Measurements from ENCODE around the gene GBF1. TPM values are rescaled to one million over a fixed set of nuclear protein-coding genes. Genes with fewer than 3 reads are reported as not detected.

Gene GBF1
- total RNA-seq, 1 experiment from 2014 or later = 23.7 TPM

DNA sequence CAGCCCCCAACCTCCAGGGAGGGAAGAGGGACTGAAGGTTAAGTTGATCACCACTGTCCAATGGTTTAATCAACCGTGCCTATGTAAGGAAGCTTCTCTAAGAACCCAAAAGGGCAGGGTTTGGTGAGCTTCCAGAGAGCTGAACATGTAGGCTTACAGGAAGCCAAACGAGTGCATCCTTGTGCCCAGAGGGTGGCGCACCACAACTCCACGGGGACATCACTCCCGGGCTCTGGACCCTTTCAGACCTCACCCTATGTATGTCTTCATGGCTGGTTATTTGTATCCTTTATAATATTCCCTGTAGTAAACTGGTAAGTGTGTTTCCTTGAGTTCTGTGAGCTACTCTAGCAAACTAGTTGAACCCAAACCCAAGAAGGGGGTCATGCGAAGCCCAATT lies 138.7 kb downstream of the GBF1 start:
- H3K27me3 ChIP-seq (ENCODE audit: insufficient read depth, low read length) = no peaks in the 10 kb centered on the region
- no peak overlapping the region for H3K18ac ChIP-seq (ENCODE audit: insufficient read length, low read depth, low read length)
- no peaks in the 10 kb centered on the region for H4K20me1 ChIP-seq (ENCODE audit: control insufficient read depth, insufficient read depth, insufficient read length)
- H4K8ac ChIP-seq (replicated peaks; ENCODE audit: insufficient read length, low read depth, low read length) = no peak overlapping the region
- no peak overlapping the region for H4K91ac ChIP-seq (ENCODE audit: insufficient read length, low read depth, low read length)
- no peak overlapping the region for H2AK5ac ChIP-seq (ENCODE audit: insufficient read length, low read length)
- no peak overlapping the region; a peak in 1 of 7 replicates for H3K27ac Mint-ChIP-seq
- no peak overlapping the region for H3K4me2 ChIP-seq (ENCODE audit: insufficient read depth, insufficient read length, low read length)
- DNase-seq = peak; percentile 69
- H3T11ph ChIP-seq (ENCODE audit: low read length) = no peak overlapping the region
- H4K5ac ChIP-seq (ENCODE audit: insufficient read length, low read depth, low read length) = no peak overlapping the region
- H3K4me1 Mint-ChIP-seq = 0 out of 4 replicates have a peak, but pooled peaks cover 0 to 2% of the 10 kb centered on the region in 2 experiments
- no CpG with 5 or more reads among the region's 6 CpGs for WGBS (ENCODE audit: extremely low coverage, insufficient read length, low lambda C conversion rate)
- no peaks in the 10 kb centered on the region for H3K23me2 ChIP-seq (ENCODE audit: insufficient read length, low read depth, low read length, poor library complexity, severe bottlenecking)
- TF ChIP-seq, protein P1, sequence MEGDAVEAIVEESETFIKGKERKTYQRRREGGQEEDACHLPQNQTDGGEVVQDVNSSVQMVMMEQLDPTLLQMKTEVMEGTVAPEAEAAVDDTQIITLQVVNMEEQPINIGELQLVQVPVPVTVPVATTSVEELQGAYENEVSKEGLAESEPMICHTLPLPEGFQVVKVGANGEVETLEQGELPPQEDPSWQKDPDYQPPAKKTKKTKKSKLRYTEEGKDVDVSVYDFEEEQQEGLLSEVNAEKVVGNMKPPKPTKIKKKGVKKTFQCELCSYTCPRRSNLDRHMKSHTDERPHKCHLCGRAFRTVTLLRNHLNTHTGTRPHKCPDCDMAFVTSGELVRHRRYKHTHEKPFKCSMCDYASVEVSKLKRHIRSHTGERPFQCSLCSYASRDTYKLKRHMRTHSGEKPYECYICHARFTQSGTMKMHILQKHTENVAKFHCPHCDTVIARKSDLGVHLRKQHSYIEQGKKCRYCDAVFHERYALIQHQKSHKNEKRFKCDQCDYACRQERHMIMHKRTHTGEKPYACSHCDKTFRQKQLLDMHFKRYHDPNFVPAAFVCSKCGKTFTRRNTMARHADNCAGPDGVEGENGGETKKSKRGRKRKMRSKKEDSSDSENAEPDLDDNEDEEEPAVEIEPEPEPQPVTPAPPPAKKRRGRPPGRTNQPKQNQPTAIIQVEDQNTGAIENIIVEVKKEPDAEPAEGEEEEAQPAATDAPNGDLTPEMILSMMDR (conservative IDR thresholded peaks at IDR 0.05) = peak; percentile 78
- no peak overlapping the region for H2BK20ac ChIP-seq (ENCODE audit: low read depth, low read length, poor library complexity, severe bottlenecking)
- no peak overlapping the region for H3K4ac ChIP-seq (ENCODE audit: low read depth, low read length)
- H3K27me3 Mint-ChIP-seq (ENCODE audit: low read depth) = peaks cover 4% of the 10 kb centered on the region; the same call in 1 of the 2 replicates
- H3K23ac ChIP-seq (ENCODE audit: insufficient read length, low read depth, low read length) = no peak overlapping the region
- no peak overlapping the region for H2BK120ac ChIP-seq (ENCODE audit: low read depth, low read length, poor library complexity, severe bottlenecking)
- no peaks in the 10 kb centered on the region for H3K79me1 ChIP-seq (ENCODE audit: insufficient read depth, low read depth, low read length, poor library complexity, severe bottlenecking)
- H3K36me3 Mint-ChIP-seq (ENCODE audit: insufficient read depth in 1 of 3, low read depth in 3 of 3) = peaks cover 6 to 22% (median 12%) of the 10 kb centered on the region in 3 experiments
- no peak overlapping the region for H3K4me3 Mint-ChIP-seq
- no peaks in the 10 kb centered on the region for H3K9me3 Mint-ChIP-seq
- H2BK5ac ChIP-seq (ENCODE audit: insufficient read length, low read length) = no peak overlapping the region
- no peak overlapping the region for H3K27ac ChIP-seq (ENCODE audit: insufficient read length, low read depth, low read length)
- H2BK12ac ChIP-seq (ENCODE audit: insufficient read length, low read depth, low read length) = no peak overlapping the region
- H3K79me2 ChIP-seq (ENCODE audit: insufficient read depth, low read length) = no peaks in the 10 kb centered on the region
- H2AFZ ChIP-seq (ENCODE audit: low read length) = no peak overlapping the region
- H3K56ac ChIP-seq (ENCODE audit: insufficient read length, low read depth, low read length) = no peak overlapping the region
- H3K9ac ChIP-seq (ENCODE audit: extremely low read depth, insufficient read length, low read length) = no peak overlapping the region
- H2BK15ac ChIP-seq (ENCODE audit: low read depth, low read length) = no peak overlapping the region
- no peaks in the 10 kb centered on the region for H3K4me1 ChIP-seq (ENCODE audit: insufficient read depth, low read length)
- no peak overlapping the region for H3K14ac ChIP-seq (ENCODE audit: insufficient read depth, low read length)
- H3K9me3 ChIP-seq (ENCODE audit: control insufficient read depth, low read depth, low read length) = no peaks in the 10 kb centered on the region
